RWPE2 (cell line): ENCODE results near the gene SLC17A6.

Source experiments
- ATAC-seq: fragments of 200-7000 bp; cut with Tn5 transposase; 3 replicates; pipeline ENCODE4 v1.9.1; 2021; ENCODE audit warnings: low read depth
- DNase-seq: peaks from one replicate; pipeline ENCODE4 v3.0.0-alpha.2; 2020; ENCODE audit warnings: low spot score
- H3K27ac ChIP-seq: fragments of 450-650 bp; 2 replicates; pipeline ENCODE4 v1.5.1; 2017; ENCODE audit warnings: mild to moderate bottlenecking; ENCODE audit not compliant: poor library complexity, severe bottlenecking
- H3K27me3 ChIP-seq: fragments of 250-450 bp; sonication (Bioruptor Pico); 2 replicates; pipeline ENCODE4 v1.5.1; 2021; ENCODE audit warnings: mild to moderate bottlenecking, moderate library complexity; ENCODE audit not compliant: insufficient read depth, poor library complexity, severe bottlenecking
- H3K36me3 ChIP-seq: fragments of 250-450 bp; sonication (Bioruptor Pico); 2 replicates; pipeline ENCODE4 v1.5.1; 2020; ENCODE audit warnings: low read depth, mild to moderate bottlenecking, moderate library complexity
- H3K4me1 ChIP-seq: fragments of 250-450 bp; sonication (Bioruptor Pico); 2 replicates; pipeline ENCODE4 v1.5.1; 2021; ENCODE audit warnings: mild to moderate bottlenecking, moderate library complexity; ENCODE audit not compliant: insufficient read depth, poor library complexity, severe bottlenecking
- H3K4me3 ChIP-seq: fragments of 250-450 bp; sonication (Bioruptor Pico); 2 replicates; pipeline ENCODE4 v1.5.1; 2021; ENCODE audit warnings: mild to moderate bottlenecking, moderate library complexity; ENCODE audit not compliant: severe bottlenecking
- H3K9me3 ChIP-seq: fragments of 250-450 bp; sonication (Bioruptor Pico); 2 replicates; pipeline ENCODE4 v1.5.1; 2021; ENCODE audit warnings: mild to moderate bottlenecking, moderate library complexity; ENCODE audit not compliant: severe bottlenecking
- CTCF ChIP-seq: fragments of 450-650 bp; IDR thresholded peaks from one replicate; pipeline ENCODE4 v1.5.1; 2017; ENCODE audit warnings: mild to moderate bottlenecking, moderate library complexity; ENCODE audit not compliant: poor library complexity, severe bottlenecking

SLC17A6 gene

GRCh38 chr11:22331771-22332170 lies 6.4 kb upstream of the SLC17A6 start:
- H3K4me1 ChIP-seq = no peaks in the 10 kb centered on the region
- ATAC-seq (no peak), DNase-seq (no peak)
- H3K4me3 ChIP-seq = no peak overlapping the region
- peak; percentile 53 for TF ChIP-seq CTCF
- H3K36me3 ChIP-seq = no peaks in the 10 kb centered on the region
- no peaks in the 10 kb centered on the region for H3K27me3 ChIP-seq
- no peaks in the 10 kb centered on the region for H3K9me3 ChIP-seq
- no peak overlapping the region for H3K27ac ChIP-seq

DNA sequence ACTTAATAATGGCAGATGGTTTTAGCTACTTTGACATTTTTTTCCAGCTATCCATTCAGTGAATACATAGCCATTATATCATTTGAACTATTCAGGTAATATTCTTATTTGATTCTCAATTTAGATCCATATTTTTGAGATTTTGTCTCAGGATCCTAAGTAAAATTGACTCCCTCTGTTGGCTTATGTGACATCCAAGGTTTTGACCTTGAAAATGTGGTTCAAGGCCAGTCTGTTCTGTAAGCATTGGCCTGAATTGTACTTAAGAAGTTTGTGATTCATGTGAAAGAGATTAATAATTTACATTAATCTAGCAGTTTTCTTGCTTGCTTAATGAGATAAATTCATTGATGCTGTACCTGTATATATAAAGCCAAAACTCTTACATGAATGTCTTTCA lies 1.6 kb upstream of the SLC17A6 start:
- H3K27me3 ChIP-seq = peaks cover 23% of the 10 kb centered on the region
- ATAC-seq (no peak), DNase-seq (no peak)
- H3K27ac ChIP-seq = no peak overlapping the region
- TF ChIP-seq CTCF = no peak
- no peak overlapping the region for H3K4me3 ChIP-seq
- no peaks in the 10 kb centered on the region for H3K9me3 ChIP-seq
- H3K36me3 ChIP-seq = no peaks in the 10 kb centered on the region
- H3K4me1 ChIP-seq = no peaks in the 10 kb centered on the region

GRCh38 chr11:22339611-22340010 lies 1.4 kb downstream of the SLC17A6 start:
- no peak for DNase-seq
- no peaks in the 10 kb centered on the region for H3K9me3 ChIP-seq
- no peak overlapping the region for H3K4me3 ChIP-seq
- no peak overlapping the region for H3K27ac ChIP-seq
- ATAC-seq = no peak
- no peaks in the 10 kb centered on the region for H3K36me3 ChIP-seq
- no peaks in the 10 kb centered on the region for H3K4me1 ChIP-seq
- H3K27me3 ChIP-seq = peaks cover 51% of the 10 kb centered on the region
- TF ChIP-seq CTCF = no peak

DNA sequence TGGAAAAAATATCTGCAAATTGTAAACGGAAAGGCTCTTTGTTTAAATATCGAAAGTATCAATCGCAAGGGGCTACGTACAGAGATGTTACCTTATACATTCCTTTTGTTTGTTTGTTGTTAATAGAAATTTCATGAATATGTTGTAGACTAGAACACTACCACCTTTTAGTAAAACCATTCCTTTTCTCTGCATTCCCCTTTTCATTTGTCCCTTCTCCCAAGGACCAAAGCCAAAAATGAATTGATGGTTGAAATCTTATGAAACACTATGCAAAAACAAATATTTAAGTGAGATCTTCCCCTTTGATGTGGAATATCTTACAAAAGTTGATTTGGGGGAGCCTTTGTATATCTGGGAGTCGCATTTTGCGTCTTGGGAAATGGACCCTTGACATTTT lies 2.1 kb downstream of the SLC17A6 start:
- H3K27me3 ChIP-seq = peaks cover 52% of the 10 kb centered on the region
- no peaks in the 10 kb centered on the region for H3K4me1 ChIP-seq
- no peak overlapping the region for H3K27ac ChIP-seq
- H3K36me3 ChIP-seq = no peaks in the 10 kb centered on the region
- TF ChIP-seq CTCF = no peak
- no peaks in the 10 kb centered on the region for H3K9me3 ChIP-seq
- H3K4me3 ChIP-seq = no peak overlapping the region
- ATAC-seq = no peak
- DNase-seq = no peak

- Histone ChIP-seq H3K27ac (no peak overlapping the region), H3K36me3 (no peaks in the 10 kb centered on the region), H3K4me1 (no peaks in the 10 kb centered on the region), H3K27me3 (peaks cover 52% of the 10 kb centered on the region), H3K9me3 (no peaks in the 10 kb centered on the region), H3K4me3 (no peak overlapping the region)
- no peak for TF ChIP-seq CTCF
- ATAC-seq (no peak), DNase-seq (no peak)
These were observed 2.8 kb downstream of the SLC17A6 start for GRCh38 chr11:22340701-22341587.
